Bronchial epithelial cell (primary cell): Measurements from ENCODE around the gene FAM222A. TPM values are rescaled to one million over a fixed set of nuclear protein-coding genes. Genes with fewer than 3 reads are reported as not detected.

Experiments used
- DNase-seq: peaks from one replicate; pipeline ENCODE4 v3.0.0-alpha.2; 2010; ENCODE audit warnings: low read depth
- FAIRE-seq: peaks from 2 replicates; lab custom pipeline; 2011; peaks lifted over from hg19 to GRCh38; lab: Jason Lieb, UNC
- H3K27me3 ChIP-seq: 2 replicates; pipeline ENCODE4 v1.5.1; 2011; ENCODE audit warnings: low read length; ENCODE audit not compliant: control insufficient read depth, insufficient read depth
- H3K36me3 ChIP-seq: 2 replicates; pipeline ENCODE4 v1.5.1; 2011; ENCODE audit warnings: low read length; ENCODE audit not compliant: control insufficient read depth, insufficient read depth
- H3K4me3 ChIP-seq: 2 replicates; pipeline ENCODE4 v1.5.1; 2011; ENCODE audit warnings: mild to moderate bottlenecking, low read depth, low read length, control low read depth
- CTCF ChIP-seq: IDR thresholded peaks from 2 replicates; pipeline ENCODE4 v1.5.1; 2011; ENCODE audit warnings: mild to moderate bottlenecking, moderate library complexity, low read length, control low read depth, inconsistent platforms; ENCODE audit not compliant: insufficient read depth, severe bottlenecking
- total RNA-seq: library from RNA; depleted of rRNA; stranded (reverse); fragments of >200 nt; gene quantifications from 2 replicates; pipeline ENCODE4 v1.2.1, GENCODE V29; 2014

Gene FAM222A
- total RNA-seq, 1 donor from 2014 or later, result not detected

- FAIRE-seq (no peak), DNase-seq (no peak)
- H3K27me3 ChIP-seq, result peaks cover 1% of the 10 kb centered on the region
- H3K36me3 ChIP-seq, result no peaks in the 10 kb centered on the region
- no peak for TF ChIP-seq CTCF
- no peak overlapping the region for H3K4me3 ChIP-seq
These were observed 44.1 kb downstream of the FAM222A start for GRCh38 chr12:109757671-109758265.

GRCh38 chr12:109758426-109759420 is 45.1 kb downstream of the FAM222A start:
- no peak for FAIRE-seq
- H3K4me3 ChIP-seq, result no peak overlapping the region
- no peak for DNase-seq
- no peaks in the 10 kb centered on the region for H3K36me3 ChIP-seq
- no peak for TF ChIP-seq CTCF
- peaks cover 1% of the 10 kb centered on the region for H3K27me3 ChIP-seq

GRCh38 chr12:109759595-109759994 is 46.0 kb downstream of the FAM222A start:
- TF ChIP-seq CTCF, result no peak
- FAIRE-seq (no peak), DNase-seq (no peak)
- Histone ChIP-seq H3K27me3 (peaks cover 1% of the 10 kb centered on the region), H3K4me3 (no peak overlapping the region), H3K36me3 (no peaks in the 10 kb centered on the region)

- FAIRE-seq (peak; percentile 90), DNase-seq (no peak)
- TF ChIP-seq CTCF, result no peak
- H3K36me3 ChIP-seq, result no peaks in the 10 kb centered on the region
- H3K27me3 ChIP-seq, result peaks cover 1% of the 10 kb centered on the region
- no peak overlapping the region for H3K4me3 ChIP-seq
These were observed 46.7 kb downstream of the FAM222A start for GRCh38 chr12:109760031-109760929.
